Measurements from ENCODE around the gene LDLRAD4. TPM values are rescaled to one million over a fixed set of nuclear protein-coding genes. Genes with fewer than 3 reads are reported as not detected.

The LDLRAD4 gene
- polyA plus RNA-seq, 1 of the 3 experiments (the other 2 are of a cell fraction): 0.16 TPM

DNA sequence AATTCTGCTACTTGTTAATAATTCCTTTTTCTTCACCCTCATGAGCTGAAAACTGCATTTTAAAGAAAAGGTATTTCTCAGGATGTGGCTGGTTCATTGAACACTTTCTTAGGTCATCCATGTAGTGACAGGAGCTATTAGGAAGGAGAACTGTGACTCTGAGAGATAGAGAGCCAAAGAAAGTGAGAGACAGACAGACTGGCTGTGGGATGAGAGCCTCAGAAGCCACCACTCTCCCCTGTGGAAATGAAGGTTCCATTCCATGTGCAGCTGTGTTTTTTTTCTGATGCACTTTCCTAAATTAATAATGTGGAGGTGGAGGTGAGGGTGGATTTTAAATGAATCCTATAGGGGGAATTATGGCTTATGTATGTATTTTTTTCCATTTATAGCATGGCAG lies 394.5 kb downstream of the LDLRAD4 start:
- TF ChIP-seq JUND (IDR thresholded peaks at IDR 0.05): no peak
- TF ChIP-seq, protein P1, sequence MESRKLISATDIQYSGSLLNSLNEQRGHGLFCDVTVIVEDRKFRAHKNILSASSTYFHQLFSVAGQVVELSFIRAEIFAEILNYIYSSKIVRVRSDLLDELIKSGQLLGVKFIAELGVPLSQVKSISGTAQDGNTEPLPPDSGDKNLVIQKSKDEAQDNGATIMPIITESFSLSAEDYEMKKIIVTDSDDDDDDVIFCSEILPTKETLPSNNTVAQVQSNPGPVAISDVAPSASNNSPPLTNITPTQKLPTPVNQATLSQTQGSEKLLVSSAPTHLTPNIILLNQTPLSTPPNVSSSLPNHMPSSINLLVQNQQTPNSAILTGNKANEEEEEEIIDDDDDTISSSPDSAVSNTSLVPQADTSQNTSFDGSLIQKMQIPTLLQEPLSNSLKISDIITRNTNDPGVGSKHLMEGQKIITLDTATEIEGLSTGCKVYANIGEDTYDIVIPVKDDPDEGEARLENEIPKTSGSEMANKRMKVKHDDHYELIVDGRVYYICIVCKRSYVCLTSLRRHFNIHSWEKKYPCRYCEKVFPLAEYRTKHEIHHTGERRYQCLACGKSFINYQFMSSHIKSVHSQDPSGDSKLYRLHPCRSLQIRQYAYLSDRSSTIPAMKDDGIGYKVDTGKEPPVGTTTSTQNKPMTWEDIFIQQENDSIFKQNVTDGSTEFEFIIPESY (IDR thresholded peaks at IDR 0.05; ENCODE audit: borderline replicate concordance, low read depth): no peak
- no peak for TF ChIP-seq RXRA (IDR thresholded peaks at IDR 0.05; ENCODE audit: borderline replicate concordance, low read depth)
- no peak for TF ChIP-seq FOSL2 (IDR thresholded peaks at IDR 0.05; ENCODE audit: borderline replicate concordance, low read depth)
- no peak for TF ChIP-seq TCF12 (IDR thresholded peaks at IDR 0.05)
- TF ChIP-seq, protein P2, sequence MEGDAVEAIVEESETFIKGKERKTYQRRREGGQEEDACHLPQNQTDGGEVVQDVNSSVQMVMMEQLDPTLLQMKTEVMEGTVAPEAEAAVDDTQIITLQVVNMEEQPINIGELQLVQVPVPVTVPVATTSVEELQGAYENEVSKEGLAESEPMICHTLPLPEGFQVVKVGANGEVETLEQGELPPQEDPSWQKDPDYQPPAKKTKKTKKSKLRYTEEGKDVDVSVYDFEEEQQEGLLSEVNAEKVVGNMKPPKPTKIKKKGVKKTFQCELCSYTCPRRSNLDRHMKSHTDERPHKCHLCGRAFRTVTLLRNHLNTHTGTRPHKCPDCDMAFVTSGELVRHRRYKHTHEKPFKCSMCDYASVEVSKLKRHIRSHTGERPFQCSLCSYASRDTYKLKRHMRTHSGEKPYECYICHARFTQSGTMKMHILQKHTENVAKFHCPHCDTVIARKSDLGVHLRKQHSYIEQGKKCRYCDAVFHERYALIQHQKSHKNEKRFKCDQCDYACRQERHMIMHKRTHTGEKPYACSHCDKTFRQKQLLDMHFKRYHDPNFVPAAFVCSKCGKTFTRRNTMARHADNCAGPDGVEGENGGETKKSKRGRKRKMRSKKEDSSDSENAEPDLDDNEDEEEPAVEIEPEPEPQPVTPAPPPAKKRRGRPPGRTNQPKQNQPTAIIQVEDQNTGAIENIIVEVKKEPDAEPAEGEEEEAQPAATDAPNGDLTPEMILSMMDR (IDR thresholded peaks at IDR 0.05): no peak
- no peak for TF ChIP-seq CHD2 (IDR thresholded peaks at IDR 0.05; ENCODE audit: low read length, partially characterized antibody)
- TF ChIP-seq FOXJ3 (CRISPR knock-in tag; IDR thresholded peaks at IDR 0.05): no peak
- TF ChIP-seq, protein P3, sequence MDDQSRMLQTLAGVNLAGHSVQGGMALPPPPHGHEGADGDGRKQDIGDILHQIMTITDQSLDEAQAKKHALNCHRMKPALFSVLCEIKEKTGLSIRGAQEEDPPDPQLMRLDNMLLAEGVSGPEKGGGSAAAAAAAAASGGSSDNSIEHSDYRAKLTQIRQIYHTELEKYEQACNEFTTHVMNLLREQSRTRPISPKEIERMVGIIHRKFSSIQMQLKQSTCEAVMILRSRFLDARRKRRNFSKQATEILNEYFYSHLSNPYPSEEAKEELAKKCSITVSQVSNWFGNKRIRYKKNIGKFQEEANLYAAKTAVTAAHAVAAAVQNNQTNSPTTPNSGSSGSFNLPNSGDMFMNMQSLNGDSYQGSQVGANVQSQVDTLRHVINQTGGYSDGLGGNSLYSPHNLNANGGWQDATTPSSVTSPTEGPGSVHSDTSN (IDR thresholded peaks at IDR 0.05): no peak
- Histone ChIP-seq H3K9ac (no peak overlapping the region), H3K27ac (ENCODE audit: low read depth in 2 of 2, low read length in 1 of 2) (no peak overlapping the region), H3K4me3 (ENCODE audit: low read depth in 2 of 2, low read length in 1 of 2) (no peak overlapping the region), H3K9me3 (no peaks in the 10 kb centered on the region), H4K20me1 (ENCODE audit: insufficient read depth) (no peaks in the 10 kb centered on the region), H3K4me1 (ENCODE audit: control insufficient read depth in 1 of 2, insufficient read depth in 2 of 2, low read depth in 1 of 2, low read length in 1 of 2) (peaks cover 10 to 21% of the 10 kb centered on the region in 2 experiments; a peak in 2 of 4 replicates), H2AFZ (ENCODE audit: low read depth) (no peak overlapping the region), H3K79me2 (ENCODE audit: insufficient read depth) (no peaks in the 10 kb centered on the region), H3K9me2 (no peaks in the 10 kb centered on the region), H3K27me3 (ENCODE audit: insufficient read depth) (no peaks in the 10 kb centered on the region), H3K4me2 (no peak overlapping the region), H3K36me3 (replicated peaks in 1 of 2; ENCODE audit: control insufficient read depth in 1 of 2, insufficient read depth in 2 of 2, low read length in 1 of 2) (no peaks in the 10 kb centered on the region), H3F3A (replicated peaks; ENCODE audit: insufficient read depth) (no peaks in the 10 kb centered on the region)
- no peak for DNase-seq
- CTCF ChIA-PET: interaction anchor here (1.0 to 1.9 kb wide), 6 partner anchors 9 to 397 kb away, joined by 3 to 5 read pairs (median 4); no protein-coding TSS in a partner anchor
- POLR2A ChIA-PET: no interaction called here

DNA sequence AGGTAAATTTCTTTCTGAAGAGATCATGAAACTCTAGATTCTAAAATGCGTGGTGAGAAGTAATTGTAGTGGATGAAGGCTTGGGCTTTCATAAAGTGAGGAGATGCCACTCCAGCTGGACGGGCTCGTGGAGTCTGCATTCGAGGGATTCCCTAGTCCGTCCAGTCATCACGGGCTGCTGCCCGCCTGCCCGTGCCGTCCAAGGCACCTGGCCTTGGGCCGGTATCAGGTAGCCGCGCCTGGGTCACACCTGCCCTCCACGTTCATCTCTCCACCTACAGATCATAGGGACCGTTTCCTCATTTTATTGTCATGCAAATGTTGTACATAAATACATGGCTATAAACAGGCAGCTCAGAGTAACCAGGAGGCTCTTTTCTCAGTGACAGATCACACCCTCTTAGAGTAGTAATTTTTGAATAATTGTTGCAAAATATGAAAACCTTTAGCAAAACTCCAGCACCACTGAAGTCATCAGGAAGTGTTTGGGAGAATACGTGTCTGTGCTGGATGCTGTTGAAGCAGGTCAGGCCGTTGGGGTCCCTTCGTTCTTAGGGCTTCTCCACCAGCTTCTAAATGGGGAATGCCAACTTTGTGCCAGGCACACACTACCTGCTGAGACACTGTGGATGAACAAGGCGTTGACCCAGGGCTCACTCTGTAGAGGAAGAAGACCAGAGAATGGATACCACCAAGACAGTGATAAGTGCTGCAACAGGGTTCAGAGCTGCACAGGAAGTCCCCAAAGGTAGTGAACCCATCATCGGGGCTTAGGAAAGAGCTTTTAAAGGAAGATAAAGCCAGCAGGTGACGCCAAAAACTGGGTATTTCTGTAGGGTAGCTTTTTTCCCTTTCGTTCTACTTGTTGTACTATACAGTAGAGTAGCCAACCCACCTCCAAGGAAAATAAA lies 395.3 kb downstream of the LDLRAD4 start:
- CTCF ChIA-PET: interaction anchor here (0.7 to 1.9 kb wide), 6 partner anchors 10 to 56 kb away, joined by 3 to 6 read pairs (median 4); no protein-coding TSS in a partner anchor
- TF ChIP-seq TCF12 (IDR thresholded peaks at IDR 0.05) (no peak), YY1 (IDR thresholded peaks at IDR 0.05; ENCODE audit: low read depth) (no peak), CHD2 (IDR thresholded peaks at IDR 0.05; ENCODE audit: low read length, partially characterized antibody) (no peak), MXI1 (IDR thresholded peaks at IDR 0.05; ENCODE audit: low read depth, low read length) (no peak), GATA2 (CRISPR knock-in tag; IDR thresholded peaks at IDR 0.05) (no peak), GABPA (IDR thresholded peaks at IDR 0.05; ENCODE audit: low read depth) (no peak), TAF1 (IDR thresholded peaks at IDR 0.05; ENCODE audit: borderline replicate concordance, low read depth, low read length) (no peak), JUND (IDR thresholded peaks at IDR 0.05) (no peak), ELF1 (IDR thresholded peaks at IDR 0.05) (no peak), EZH2phosphoT487 (IDR thresholded peaks at IDR 0.05; ENCODE audit: borderline replicate concordance, low read depth) (no peak)
- TF ChIP-seq, protein P4, sequence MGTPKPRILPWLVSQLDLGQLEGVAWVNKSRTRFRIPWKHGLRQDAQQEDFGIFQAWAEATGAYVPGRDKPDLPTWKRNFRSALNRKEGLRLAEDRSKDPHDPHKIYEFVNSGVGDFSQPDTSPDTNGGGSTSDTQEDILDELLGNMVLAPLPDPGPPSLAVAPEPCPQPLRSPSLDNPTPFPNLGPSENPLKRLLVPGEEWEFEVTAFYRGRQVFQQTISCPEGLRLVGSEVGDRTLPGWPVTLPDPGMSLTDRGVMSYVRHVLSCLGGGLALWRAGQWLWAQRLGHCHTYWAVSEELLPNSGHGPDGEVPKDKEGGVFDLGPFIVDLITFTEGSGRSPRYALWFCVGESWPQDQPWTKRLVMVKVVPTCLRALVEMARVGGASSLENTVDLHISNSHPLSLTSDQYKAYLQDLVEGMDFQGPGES (IDR thresholded peaks at IDR 0.05; ENCODE audit: low read depth, low read length): no peak
- TF ChIP-seq, protein P1 (IDR thresholded peaks at IDR 0.05; ENCODE audit: borderline replicate concordance, low read depth): no peak
- H2AFZ ChIP-seq (ENCODE audit: low read depth): no peak overlapping the region
- no peak overlapping the region for H3K4me2 ChIP-seq
- no peak overlapping the region for H3K9ac ChIP-seq
- H4K20me1 ChIP-seq (ENCODE audit: insufficient read depth): no peaks in the 10 kb centered on the region
- no peaks in the 10 kb centered on the region for H3K9me3 ChIP-seq
- no peak overlapping the region for H3K27ac ChIP-seq (ENCODE audit: low read depth in 2 of 2, low read length in 1 of 2)
- WGBS (ENCODE audit: low lambda C conversion rate): 83% methylated on average over 21 of the region's 21 CpGs
- POLR2A ChIA-PET: no interaction called here
- DNase-seq: no peak
- no peaks in the 10 kb centered on the region for H3K79me2 ChIP-seq (ENCODE audit: insufficient read depth)
- no peaks in the 10 kb centered on the region for H3K36me3 ChIP-seq (replicated peaks in 1 of 2; ENCODE audit: control insufficient read depth in 1 of 2, insufficient read depth in 2 of 2, low read length in 1 of 2)
- H3K4me3 ChIP-seq (ENCODE audit: low read depth in 2 of 2, low read length in 1 of 2): no peak overlapping the region
- no peaks in the 10 kb centered on the region for H3K27me3 ChIP-seq (ENCODE audit: insufficient read depth)
- H3F3A ChIP-seq (replicated peaks; ENCODE audit: insufficient read depth): no peaks in the 10 kb centered on the region
- H3K9me2 ChIP-seq: no peaks in the 10 kb centered on the region
- peaks cover 10 to 23% of the 10 kb centered on the region in 2 experiments; a peak in 2 of 4 replicates for H3K4me1 ChIP-seq (ENCODE audit: control insufficient read depth in 1 of 2, insufficient read depth in 2 of 2, low read depth in 1 of 2, low read length in 1 of 2)

Measured in SK-N-SH (cell line).